ENCODE results near the gene VAMP5. TPM values are rescaled to one million over a fixed set of nuclear protein-coding genes. Genes with fewer than 3 reads are reported as not detected.
"Not testable (repeated sequence)": the region's sequence is repeated elsewhere in the genome, so short reads cannot be mapped to it uniquely, and the experiment has no call there.

The VAMP5 gene
- total RNA-seq, 1 donor from 2014 or later = 101 TPM

DNA sequence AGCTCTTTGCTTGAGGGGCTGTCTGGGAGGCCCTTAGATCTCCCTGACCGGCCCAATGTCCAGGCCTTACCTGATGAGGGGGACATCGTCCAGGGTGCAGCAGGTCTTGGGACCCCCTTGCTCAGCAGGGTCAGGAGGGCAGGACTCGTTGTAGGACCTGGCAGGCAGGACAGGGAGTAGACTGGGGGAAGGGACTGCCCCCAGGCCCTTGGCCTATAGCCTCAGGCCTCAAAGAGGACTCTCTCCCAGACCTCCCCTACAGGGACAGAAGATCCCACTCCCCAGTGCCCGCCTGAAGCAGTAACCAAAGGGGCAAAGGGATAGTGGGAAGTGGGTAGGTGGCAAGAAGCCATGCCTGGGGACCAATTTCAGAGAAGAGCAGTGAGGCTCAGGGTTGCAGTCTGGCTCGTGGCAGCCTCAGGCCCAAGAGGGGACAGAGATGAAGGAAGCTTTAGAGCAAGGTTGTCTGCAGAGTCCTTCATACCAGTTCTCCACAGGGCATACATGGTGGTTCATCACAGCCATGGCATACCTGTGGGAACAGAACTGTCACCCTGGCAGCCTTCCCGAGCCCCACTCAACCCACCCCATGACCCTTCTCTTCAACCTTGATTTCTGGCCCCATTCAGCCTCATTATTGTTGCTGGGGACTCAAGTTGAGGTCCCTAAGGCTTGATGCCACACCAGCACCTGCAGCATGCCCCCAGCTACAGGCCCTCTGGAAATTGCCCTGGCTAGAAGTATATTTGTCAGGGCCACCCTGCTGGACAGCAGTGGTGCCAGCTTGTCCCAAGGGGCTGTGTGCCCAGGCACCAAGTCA is 16.9 kb downstream of the VAMP5 start:
- no peak for DNase-seq (ENCODE audit: low read depth, low spot score)

DNA sequence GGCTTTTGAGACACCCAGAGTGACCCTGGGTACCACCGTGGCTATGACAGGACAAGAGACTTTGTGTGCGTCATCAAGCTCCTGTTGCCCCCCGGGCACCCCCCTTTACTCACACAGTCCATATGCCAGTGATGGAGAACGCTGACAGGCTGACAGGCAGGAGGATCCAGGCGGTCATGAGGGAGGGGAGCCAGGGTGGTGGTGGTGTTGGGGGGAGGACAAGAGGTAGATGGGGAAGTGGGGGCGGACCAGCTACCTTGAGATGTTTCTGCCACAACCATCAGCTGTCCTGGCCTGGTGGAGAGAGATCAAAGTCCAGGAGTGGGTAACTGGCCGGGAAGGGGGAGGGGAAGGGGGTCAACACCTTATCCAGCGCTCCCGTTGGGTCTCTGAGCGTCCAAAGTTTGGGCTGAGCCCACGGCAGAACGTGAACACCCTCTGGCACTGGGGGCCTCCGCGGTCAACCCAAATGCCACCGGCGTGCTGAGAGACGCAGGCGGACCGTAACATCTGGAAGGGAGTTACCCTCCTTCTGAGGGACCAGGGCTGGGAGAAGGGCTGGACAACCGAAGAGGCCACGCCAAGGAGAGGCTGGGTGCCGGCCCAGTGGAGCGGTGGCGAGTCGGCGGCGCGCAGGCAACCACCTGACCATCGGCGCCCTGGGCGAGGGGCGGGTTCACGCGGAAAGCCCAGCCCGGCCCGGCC is 17.7 kb downstream of the VAMP5 start:
- DNase-seq (ENCODE audit: low read depth, low spot score) = no peak

DNA sequence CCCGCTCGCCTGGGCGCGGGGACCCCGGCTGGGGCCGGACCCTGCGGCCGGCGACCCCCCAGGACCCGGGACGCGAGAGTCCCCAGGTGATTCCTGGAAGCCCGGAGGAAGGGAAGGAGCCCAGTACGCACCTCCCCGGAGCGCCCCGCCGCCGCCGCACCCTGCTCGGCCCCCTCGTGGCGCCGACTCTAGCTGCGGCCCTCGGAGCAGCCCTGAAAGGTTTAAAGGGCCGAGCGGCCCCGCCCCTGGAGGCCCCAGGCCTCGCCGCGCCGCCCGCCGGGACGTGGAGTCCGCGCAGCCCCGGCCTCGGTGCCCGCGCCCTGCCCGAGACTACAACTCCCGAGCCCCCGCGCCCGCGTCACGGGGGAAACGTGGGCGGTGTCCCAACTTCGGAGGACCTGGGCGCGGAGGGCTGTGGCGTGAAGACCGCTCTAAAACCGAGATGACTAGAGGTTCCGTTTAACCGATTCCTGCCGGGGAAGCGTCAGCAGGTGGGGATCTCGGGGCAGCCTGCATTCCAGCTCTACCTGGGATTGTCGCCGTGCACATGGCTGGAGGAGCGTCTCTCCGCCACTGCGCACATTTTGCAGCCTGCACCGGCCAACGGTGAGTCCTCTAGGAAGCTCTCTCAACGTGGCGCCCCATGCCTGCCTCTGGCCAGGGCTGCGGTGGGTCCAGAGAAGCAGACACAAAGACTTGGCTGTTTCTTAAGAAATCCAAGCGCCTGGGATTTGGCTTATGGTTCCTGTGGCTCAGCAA is 18.4 kb downstream of the VAMP5 start, which contains the start of gene TMEM150A:
Gene TMEM150A (minus strand): TSS at position 223 of the 759 bp plus-strand sequence. CDS start 750 bp downstream, outside the sequence.
- peak; percentile 60 for DNase-seq (ENCODE audit: low read depth, low spot score)

DNA sequence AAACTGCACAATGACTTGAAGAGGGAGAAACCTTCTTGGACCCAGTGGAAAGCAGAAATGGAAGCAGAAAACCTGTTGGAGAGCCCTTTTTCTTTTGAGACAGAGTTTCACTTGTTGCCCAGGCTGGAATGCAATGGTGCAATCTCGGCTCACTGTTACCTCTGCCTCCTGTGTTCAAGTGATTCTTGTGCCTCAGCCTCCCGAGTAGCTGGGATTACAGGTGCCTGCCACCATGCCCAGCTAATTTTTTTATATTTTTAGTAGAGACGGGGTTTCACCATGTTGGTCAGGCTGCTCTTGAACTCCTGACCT is 19.9 kb downstream of the VAMP5 start:
- DNase-seq (ENCODE audit: low read depth, low spot score) = not testable (repeated sequence)

DNA sequence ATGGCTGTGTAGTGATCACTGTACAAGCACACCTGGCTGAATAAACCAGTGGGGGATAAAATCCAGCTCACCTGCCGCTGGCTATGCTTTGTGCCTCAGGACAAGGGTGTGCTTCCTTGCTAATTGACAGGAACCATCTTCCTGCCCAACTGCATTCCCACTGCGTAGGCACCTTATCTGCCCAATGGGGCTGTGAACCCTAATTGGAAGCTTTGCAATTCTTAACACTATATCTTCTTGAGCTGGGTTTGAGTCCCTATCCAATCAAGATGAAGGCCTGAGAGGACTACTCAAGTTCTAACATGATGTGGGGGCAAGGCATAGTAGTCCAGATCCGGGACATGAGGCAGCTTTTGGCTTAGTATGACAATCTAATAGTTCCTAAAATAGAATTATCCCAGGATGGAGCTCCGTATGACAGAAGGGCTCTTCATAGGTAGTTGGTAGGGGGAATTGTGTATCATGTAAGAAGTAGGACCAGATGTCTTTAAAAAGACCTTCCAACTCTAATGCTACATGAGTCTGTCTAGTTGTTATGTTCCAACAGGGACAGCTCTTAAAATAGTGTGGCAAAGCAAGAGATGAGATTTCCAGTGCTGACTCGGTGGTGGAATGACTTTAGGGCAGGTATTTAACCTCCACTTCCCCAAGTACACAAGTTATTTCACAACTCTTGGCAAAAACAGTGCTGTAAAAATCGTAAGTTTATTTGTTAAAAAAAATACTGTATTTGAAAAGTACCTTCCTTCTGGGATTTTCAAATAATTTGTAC is 20.5 kb downstream of the VAMP5 start:
- DNase-seq (ENCODE audit: low read depth, low spot score) = no peak

DNA sequence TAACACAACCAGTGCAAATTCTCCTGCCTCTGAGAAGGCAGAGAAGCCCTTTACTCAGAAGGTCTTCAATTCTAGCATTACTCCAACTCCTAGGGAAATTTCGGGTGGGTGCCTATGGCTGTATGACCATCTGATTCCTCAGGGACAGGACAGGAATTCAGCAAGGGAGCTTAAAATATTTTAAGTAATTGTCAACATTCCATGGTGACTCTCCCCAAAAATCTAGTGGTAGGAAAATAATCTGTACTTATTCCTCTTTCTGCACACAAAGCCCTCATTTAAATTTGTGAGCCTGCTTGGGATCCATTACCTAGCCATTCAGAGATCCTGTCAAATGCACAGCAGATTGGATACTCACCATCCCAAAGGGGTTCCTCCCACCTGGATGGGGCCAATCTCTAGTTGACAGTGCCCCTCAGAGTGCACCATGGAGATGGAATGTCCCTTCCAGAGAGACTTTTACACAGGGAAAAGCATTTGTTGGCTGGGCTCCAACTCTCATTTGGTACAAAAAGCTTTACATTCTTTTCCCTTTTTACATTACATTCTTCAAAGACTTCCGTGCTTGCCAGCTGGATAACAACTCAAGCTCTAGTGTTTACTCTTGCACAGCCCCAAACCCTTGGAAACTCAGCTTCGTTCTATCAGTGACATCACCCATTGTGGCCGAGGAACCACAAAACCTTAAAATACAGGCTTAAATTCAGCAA is 21.3 kb downstream of the VAMP5 start:
- DNase-seq (ENCODE audit: low read depth, low spot score) = peak; percentile 67

DNA sequence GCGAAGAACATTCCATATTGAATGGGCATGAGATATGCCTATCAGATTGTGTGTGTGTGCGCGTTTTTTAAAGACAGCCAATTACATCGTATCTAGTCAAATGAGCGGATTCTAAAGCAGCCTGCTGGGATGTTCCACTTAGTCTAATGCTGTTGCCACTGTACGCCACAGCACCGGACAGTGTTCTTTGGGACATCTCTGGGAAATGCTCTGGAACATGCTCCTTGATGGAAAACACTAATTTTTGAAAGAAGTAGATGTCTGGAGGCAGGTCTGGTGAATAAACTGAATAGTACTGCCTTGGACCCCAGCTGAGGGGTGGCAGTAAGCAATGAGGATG is 21.9 kb downstream of the VAMP5 start:
- no peak for DNase-seq (ENCODE audit: low read depth, low spot score)

DNA sequence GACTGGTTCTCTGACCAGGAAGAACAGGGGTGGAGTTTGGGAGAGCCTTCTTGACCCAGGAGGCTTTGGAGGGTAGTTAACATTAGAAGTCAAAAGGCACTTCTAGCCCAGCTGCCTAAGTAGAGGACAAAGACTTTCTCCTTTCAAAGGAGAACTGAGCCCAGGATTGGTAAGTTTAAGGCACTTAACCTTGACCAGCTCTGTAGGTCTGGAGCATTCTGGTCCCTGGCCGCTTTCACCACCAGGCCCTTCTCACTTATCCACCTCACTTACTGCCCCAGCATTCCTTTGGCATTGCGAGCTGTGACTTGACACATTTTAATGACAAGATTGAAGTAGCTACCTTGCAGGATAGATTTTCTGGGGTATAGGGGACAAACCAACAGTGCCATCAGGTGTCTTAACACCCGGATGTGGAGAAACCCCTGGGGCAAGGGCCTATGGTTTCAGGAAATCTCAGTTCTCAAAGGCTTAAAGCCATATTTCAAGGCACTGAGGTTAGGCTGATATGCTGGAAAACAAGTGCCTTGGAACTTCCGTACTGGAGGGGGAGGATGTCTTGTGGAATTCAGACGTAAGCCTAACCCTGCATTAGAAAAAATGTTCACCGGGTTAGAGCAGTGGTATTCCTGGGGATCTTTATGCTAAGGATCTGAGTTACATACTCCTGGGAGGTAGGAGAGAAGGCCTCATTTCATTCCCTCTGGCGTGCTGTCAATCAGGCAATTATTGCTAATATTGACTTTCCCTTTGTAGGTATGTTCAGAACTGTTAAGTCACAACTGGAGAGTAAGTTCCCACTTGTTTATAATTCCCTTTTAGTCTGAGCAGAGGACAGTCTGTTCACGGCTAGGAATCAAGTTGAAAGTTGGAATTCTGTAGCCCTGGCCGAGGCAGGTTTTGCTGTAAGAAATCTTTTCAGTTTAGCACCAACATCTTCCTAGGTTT is 23.3 kb downstream of the VAMP5 start:
- no peak for DNase-seq (ENCODE audit: low read depth, low spot score)

DNA sequence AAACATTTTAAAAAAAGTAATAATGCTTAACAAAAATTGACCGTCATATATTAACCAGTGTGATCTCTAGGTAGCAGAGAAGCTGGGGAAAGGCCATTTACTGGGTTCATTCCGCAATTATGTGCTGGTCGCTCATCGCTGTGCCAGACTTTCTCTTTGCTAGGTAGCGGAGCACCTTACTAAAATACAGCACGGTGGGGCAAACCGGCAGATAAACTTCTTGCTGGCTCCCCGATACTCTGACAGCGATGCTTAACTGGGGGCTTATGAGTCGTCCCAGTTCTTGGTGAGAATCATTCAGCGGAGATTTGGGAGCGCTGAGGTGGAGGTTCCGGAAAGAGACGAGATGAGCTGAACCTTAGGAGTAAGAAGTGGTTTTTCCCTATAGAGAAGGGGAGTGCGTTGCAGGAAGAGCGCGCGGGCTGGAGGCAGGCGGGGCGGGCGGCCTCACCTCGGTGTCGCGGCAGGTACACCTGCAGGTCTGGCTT is 27.0 kb downstream of the VAMP5 start:
- no peak for DNase-seq (ENCODE audit: low read depth, low spot score)

DNA sequence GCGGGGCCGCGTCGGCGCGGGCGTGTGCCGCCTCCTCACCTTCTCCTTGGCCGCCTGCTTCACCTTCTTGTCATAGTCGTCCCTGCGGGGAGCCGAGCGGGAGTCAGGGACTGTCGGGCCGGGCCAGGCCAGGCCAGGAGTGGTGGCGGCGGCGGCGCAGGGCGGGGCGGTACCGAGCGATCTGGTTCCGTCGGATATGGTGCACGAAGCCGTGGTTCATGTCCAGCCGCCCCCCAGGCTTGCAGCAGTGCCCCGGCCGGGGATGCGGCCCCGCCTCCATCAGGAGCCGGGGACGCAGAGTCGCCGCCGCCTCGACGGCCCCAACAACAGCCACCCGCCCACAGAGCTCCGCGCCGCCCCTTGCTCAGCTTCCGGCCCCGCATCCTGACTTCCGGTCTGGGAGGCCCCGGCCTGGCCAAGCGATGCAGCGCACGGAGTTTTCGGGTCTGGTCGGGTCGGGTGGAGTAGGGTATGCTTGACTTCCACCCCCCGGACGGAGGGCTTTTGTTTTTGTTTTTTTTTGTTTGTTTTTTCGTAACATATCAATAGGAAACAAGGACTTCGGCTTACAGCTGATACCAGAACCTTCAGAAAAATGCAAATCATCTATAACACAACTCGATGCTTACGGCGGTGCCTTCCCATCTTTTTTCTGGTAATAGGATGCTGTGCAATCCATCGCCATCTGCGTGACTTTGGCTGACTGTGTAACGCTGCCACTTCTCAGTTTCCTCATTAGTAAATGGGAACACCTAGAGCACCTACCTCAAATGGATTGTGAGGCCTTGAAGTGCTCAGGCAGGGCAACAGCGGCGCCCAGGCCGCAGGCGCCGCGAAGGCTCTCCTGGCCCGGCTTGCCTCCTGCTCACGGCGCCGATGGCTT is 27.7 kb downstream of the VAMP5 start, which contains the start of gene C2orf68:
Gene C2orf68 (minus strand): TSS at position 362 of the 883 bp plus-strand sequence. CDS start 82 bp downstream, at position 280.
- DNase-seq (ENCODE audit: low read depth, low spot score) = no peak

DNA sequence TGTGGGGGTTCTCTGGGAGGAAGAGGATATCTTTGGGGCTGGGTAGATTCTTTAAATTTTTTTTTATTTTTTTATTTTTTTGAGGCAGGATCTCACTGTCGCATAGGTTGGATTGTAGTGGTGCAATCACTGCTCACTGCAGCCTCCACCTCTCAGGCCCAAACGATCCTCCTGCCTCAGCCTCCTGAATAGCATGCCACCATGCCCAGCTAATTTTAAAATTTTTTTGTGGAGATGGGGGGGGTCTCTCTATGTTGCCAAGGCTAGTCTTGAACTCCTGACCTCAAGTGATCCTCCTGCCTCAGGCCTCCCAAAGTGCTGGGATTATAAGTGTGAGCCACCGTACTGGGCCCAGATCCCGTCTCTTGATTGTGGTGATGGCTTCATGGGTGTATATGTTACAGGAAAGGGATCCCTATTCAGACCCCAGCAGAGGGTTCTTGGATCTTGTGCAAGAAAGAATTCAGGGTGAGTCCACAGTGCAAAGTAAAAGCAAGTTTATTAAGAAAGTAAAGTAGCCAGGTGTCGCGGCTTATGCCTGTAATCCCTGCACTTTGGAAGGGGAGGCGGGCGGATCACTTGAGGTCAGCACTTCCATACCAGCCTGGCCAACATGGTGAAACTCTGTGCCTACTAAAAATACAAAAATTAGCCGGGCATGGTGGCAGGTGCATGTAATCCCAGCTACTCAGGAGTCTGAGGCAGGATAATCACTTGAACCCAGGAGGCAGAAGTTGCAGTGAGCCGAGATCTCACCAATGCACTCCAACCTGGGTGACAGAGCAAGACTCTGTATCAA is 29.7 kb downstream of the VAMP5 start:
- DNase-seq (ENCODE audit: low read depth, low spot score) = no peak

DNA sequence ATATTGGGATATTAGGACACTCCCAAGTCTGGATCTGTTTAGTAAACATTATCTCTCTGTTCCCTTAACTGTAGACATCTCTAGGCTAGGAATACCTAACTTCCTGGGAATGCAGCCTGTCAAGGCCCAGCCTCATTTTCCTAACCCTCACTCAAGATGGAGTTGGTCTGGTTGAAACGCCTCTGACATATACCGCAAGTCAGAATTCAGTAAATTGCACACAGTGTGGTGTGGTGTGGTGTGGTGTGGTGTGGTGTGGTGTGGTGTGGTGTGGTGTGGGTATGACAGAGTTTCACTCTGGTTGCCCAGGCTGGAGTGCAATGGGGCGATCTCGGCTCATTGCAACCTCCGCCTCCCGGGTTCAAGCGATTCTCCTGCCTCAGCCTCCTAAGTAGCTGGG is 30.5 kb downstream of the VAMP5 start:
- not testable (repeated sequence) for DNase-seq (ENCODE audit: low read depth, low spot score)

DNA sequence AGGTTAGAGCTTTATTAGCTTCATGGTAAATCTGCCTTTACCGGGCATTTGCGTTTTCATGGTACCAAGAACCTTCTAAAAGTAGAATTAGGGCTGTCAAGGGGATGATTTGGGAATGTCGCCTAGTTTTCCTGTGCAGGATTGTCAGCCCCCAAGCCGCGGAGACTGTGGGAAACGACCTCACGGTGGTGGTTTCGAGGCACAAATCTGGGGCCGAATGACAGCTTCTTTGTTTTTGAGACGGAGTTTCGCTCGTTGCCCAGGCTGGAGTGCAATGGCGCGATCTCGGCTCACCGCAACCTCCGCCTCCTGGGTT is 31.1 kb downstream of the VAMP5 start:
- DNase-seq (ENCODE audit: low read depth, low spot score) = no peak

DNA sequence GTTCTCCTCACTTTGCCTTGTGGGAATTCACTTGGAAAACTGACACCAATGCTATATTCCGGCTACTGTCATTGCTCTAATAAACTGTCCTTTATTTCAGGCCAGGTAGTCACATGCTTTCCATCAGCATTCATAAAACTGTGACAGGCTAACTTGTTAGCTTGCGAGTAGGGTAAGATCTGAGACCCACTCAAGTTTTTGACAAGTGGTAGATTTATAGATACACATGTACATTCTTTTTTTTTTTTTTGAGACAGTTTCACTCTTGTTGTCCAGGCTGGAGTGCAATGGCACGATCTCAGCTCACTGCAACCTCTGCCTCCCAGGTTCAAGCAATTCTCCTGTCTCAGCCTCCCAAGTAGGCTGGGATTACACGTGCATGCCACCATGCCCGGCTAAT is 33.5 kb downstream of the VAMP5 start:
- DNase-seq (ENCODE audit: low read depth, low spot score) = not testable (repeated sequence)

DNA sequence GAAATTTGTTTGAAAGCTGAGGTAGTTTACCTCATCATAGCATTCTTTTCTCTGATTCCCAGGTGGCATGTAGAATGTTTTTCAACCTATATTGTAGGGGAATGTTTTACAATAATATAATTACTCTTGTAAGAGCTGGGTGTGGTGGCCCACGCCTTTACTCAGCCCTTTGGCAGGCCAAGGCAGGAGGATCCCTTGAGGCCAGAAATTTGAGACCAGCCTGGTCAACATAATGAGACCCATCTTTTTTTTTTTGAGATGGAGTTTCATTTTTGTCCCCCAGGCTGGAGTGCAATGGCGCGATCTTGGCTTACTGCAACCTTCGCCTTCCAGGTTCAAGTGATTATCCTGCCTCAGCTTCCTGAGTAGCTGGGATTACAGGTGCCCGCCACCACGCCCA is 35.4 kb downstream of the VAMP5 start:
- no peak for DNase-seq (ENCODE audit: low read depth, low spot score)

DNA sequence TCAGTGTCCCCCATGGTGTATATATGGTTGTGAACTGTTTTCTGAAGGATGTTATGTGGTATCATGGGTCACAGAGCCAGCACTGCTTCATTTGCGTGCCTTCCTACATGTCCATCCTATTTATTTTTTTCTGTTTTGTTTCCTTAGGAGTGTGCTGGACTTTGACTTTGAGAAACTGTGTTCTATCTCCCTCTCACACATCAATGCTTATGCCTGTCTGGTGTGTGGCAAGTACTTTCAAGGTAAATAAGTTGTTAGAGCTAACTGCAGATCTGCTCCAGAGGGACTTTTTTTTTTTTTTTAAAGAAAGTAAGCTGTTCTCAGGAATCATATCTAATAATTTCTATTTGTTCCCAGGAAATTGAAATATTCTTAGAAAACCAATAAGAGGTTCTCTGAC is 37.1 kb downstream of the VAMP5 start:
- no peak for DNase-seq (ENCODE audit: low read depth, low spot score)

DNA sequence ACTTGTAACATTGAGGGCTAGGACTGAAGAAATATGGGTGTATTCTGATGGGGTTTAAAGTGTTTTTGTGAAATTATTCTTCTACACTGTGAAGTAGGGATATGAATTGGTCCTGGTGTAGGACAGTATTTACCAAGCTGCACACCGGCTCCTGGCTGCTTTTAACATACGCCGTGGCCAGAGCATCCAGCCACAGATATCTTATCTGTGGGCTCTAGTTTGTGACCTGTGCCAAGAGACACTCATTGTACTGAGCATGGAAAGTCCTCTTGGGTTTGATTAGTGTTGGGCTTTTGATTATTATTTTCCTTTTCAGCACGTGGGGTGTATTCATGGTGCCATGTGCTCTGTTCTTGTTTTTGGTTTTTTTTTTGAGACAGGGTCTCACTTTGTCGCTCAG is 39.8 kb downstream of the VAMP5 start:
- no peak for DNase-seq (ENCODE audit: low read depth, low spot score)

DNA sequence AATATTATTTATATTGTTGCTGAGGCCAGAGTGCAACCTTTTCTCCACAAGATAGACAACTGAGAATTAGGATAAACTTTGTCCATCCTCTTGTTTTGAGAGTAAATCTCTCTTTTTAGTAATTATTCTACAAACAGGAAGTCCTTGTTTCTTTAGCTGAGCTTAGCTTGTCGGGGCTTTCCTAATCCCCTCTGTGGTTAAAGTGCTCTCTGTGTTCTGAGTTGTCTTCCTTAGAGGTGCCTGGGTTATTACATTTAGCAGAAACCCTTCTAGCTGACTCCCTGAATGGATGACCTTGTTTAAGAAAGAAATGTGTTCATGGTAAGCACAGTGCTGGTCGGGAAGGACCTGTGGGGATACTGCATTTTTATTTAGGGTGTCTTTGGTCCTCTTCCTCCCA is 44.4 kb downstream of the VAMP5 start:
- DNase-seq (ENCODE audit: low read depth, low spot score) = no peak
